Smooth muscle cell (in vitro differentiated cells): ENCODE measurements around the gene FERMT1. TPM values are rescaled to one million over a fixed set of nuclear protein-coding genes. Genes with fewer than 3 reads are reported as not detected.
"Not testable (repeated sequence)": the region's sequence is repeated elsewhere in the genome, so short reads cannot be mapped to it uniquely, and the experiment has no call there.

Experiments
- DNase-seq: peaks from one replicate; lab custom pipeline; 2025; ENCODE audit not compliant: unreplicated experiment; lab: John Stamatoyannopoulos, UW
- H2AFZ ChIP-seq: fragments of 200-600 bp; sonication (generic); 2 replicates; pipeline ENCODE4 v1.6.0; 2016; ENCODE audit warnings: antibody characterized with exemption, low read depth, mild to moderate bottlenecking
- H3F3A ChIP-seq: fragments of 200-600 bp; sonication (generic); 2 replicates; pipeline ENCODE4 v1.6.0; 2017; ENCODE audit warnings: antibody characterized with exemption, low read depth
- H3K27ac ChIP-seq: fragments of 200-600 bp; sonication (generic); 2 replicates; pipeline ENCODE4 v1.5.1; 2016; ENCODE audit warnings: low read depth, mild to moderate bottlenecking
- H3K27me3 ChIP-seq: fragments of 200-600 bp; sonication (generic); 2 replicates; pipeline ENCODE4 v1.6.1; 2016; ENCODE audit warnings: low read depth, mild to moderate bottlenecking
- H3K36me3 ChIP-seq: fragments of 200-600 bp; sonication (generic); 2 replicates; pipeline ENCODE4 v1.5.1; 2016; ENCODE audit warnings: low read depth
- H3K4me1 ChIP-seq: fragments of 200-600 bp; sonication (generic); 2 replicates; pipeline ENCODE4 v1.5.1; 2016; ENCODE audit warnings: low read depth
- H3K4me2 ChIP-seq: fragments of 200-600 bp; sonication (generic); 2 replicates; pipeline ENCODE4 v1.6.0; 2016; ENCODE audit warnings: mild to moderate bottlenecking
- H3K4me3 ChIP-seq: fragments of 200-600 bp; sonication (generic); 2 replicates; pipeline ENCODE4 v1.5.1; 2016; ENCODE audit warnings: mild to moderate bottlenecking
- H3K79me2 ChIP-seq: fragments of 200-600 bp; sonication (generic); 2 replicates; pipeline ENCODE4 v1.6.0; 2016; ENCODE audit warnings: low read depth, mild to moderate bottlenecking
- H3K9ac ChIP-seq: fragments of 200-600 bp; sonication (generic); 2 replicates; pipeline ENCODE4 v1.6.0; 2016; ENCODE audit warnings: low read depth
- H3K9me3 ChIP-seq: fragments of 200-600 bp; sonication (generic); replicated peaks from 2 replicates; pipeline ENCODE4 v1.5.1; 2016; ENCODE audit warnings: low read depth
- H4K20me1 ChIP-seq: fragments of 200-600 bp; sonication (generic); 2 replicates; pipeline ENCODE4 v1.6.0; 2016; ENCODE audit warnings: low read depth
- CTCF ChIP-seq: fragments of 200-600 bp; sonication (generic); IDR thresholded peaks from 2 replicates; pipeline ENCODE4 v1.5.1; 2017; ENCODE audit warnings: borderline replicate concordance, mild to moderate bottlenecking, antibody characterized with exemption; ENCODE audit not compliant: insufficient read depth, poor library complexity, severe bottlenecking
- WGBS: methylation state at CpG from one replicate; pipeline ENCODE4 v1.1.7; 2016; ENCODE audit warnings: low lambda C conversion rate; 5-methylcytosine and 5-hydroxymethylcytosine counted together
- polyA plus RNA-seq: library from polyadenylated mRNA; unstranded; fragments of >200 nt; fragmentation: Nextera tagmentation; extraction: Ambion mirVana; gene quantifications from 2 replicates; pipeline ENCODE4 v1.2.1, GENCODE V29; 2016
- total RNA-seq: library from RNA; depleted of rRNA; stranded (reverse); fragments of >200 nt; gene quantifications from 2 replicates; pipeline ENCODE4 v1.2.3, GENCODE V29; 2014

FERMT1 gene
- total and polyA plus RNA-seq, 2 experiments from 2014 or later: 0.79 to 13.8 TPM

- no peaks in the 10 kb centered on the region for H3K27me3 ChIP-seq
- no peak overlapping the region for H2AFZ ChIP-seq
- H3K27ac ChIP-seq: no peak overlapping the region
- no peak overlapping the region for H3K4me3 ChIP-seq
- H3K79me2 ChIP-seq: peaks cover 12% of the 10 kb centered on the region
- H3K9ac ChIP-seq: no peak overlapping the region
- H3K9me3 ChIP-seq: no peaks in the 10 kb centered on the region
- TF ChIP-seq CTCF: no peak
- WGBS: 95% methylated on average over 4 of the region's 4 CpGs
- H3K36me3 ChIP-seq: peaks cover 28% of the 10 kb centered on the region
- no peaks in the 10 kb centered on the region for H3K4me1 ChIP-seq
- H4K20me1 ChIP-seq: peaks cover 33% of the 10 kb centered on the region
- no peak for DNase-seq
- peaks cover 7% of the 10 kb centered on the region for H3F3A ChIP-seq
- H3K4me2 ChIP-seq: no peak overlapping the region
These were observed 86.6 kb downstream of the FERMT1 start for GRCh38 chr20:6036213-6036612.

DNA sequence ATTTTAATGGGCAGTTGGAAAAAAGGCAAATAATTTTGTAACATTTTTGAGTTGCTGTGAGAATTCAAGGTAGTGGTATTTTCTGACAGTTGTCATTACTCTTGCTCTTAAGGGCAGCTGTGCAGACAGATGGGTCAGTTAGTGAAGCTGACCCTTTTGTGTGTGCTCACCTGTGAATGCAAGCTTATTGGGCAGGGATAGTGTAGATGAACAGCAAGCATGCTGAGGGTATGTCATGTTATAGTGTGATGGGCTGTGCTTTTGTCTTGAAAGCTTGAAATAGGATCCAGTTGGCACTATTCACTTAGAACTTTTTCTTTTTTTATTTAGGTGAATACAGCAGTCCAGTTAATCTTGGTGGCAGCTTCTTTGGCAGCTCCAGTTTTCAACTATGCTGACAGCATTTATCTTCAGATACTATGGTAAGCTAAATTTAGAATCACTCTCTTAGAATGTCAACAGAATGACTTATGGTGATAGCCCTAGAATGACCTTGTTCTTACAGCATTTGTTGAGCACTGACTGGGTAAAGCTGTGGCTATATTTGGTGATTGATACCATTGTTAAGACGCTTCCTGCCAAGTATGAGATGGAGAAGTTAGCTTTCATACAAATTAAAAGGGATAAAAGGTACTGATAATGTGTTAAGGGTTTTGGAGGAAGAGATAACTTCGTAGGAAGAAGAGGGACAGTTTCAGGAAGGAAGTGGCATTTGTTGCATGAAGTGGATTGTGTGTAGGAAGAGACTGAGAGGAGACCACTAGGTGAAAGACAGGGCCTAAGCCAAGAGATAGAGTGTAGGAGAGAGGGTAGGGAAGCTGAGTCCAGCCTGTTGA is 88.5 kb downstream of the FERMT1 start:
- Histone ChIP-seq H3K27me3 (no peaks in the 10 kb centered on the region), H4K20me1 (peaks cover 48% of the 10 kb centered on the region), H3F3A (peaks cover 7% of the 10 kb centered on the region), H3K36me3 (peaks cover 21% of the 10 kb centered on the region), H3K9ac (no peak overlapping the region), H3K4me1 (no peaks in the 10 kb centered on the region), H3K27ac (no peak overlapping the region), H3K9me3 (no peaks in the 10 kb centered on the region), H3K79me2 (peaks cover 22% of the 10 kb centered on the region), H3K4me3 (no peak overlapping the region), H3K4me2 (no peak overlapping the region), H2AFZ (no peak overlapping the region)
- WGBS: 88% methylated on average over 2 of the region's 2 CpGs
- no peak for TF ChIP-seq CTCF
- DNase-seq: no peak

- 95% methylated on average over 8 of the region's 8 CpGs for WGBS
- not testable (repeated sequence) for H3K27ac ChIP-seq, H3K4me1 ChIP-seq, DNase-seq, H3F3A ChIP-seq, H3K4me3 ChIP-seq, H2AFZ ChIP-seq, H3K27me3 ChIP-seq, H3K9me3 ChIP-seq, H3K9ac ChIP-seq, H3K4me2 ChIP-seq
- Histone ChIP-seq H4K20me1 (peaks cover 61% of the 10 kb centered on the region), H3K79me2 (peaks cover 31% of the 10 kb centered on the region), H3K36me3 (peaks cover 21% of the 10 kb centered on the region)
These were observed 89.9 kb downstream of the FERMT1 start for GRCh38 chr20:6032907-6033306.

DNA sequence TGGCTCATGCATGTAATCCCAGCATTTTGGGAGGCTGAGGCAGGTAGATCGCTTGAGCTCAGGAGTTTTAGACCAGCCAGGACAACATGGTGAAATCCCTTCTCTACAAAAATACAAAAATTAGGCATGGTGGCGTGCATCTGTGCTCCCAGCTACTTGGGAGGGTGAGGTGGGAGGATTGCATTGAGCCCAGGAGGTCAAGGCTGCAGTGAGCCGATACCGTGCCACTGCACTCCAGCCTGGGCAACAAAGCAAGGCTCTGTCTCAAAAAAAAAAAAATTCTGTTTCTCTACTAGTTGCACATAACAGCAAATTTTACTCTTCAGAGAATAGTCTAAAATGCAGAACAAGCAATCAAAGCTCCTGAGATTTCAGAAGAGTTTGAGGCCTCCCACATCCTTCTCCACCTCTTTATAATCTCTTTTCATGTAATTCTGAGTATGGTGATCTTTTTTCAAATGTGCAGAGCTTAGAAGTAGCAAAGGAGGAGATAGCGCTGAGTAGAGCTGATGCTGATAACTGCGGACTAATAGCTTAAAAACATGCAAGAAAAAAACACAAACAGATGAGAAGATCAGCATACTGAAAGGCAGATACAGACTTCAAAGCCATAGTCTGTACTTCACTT is 92.3 kb downstream of the FERMT1 start:
- WGBS: 74% methylated on average over 6 of the region's 6 CpGs
- DNase-seq: no peak
- H4K20me1 ChIP-seq: peaks cover 69% of the 10 kb centered on the region
- H3K9ac ChIP-seq: no peak overlapping the region
- no peaks in the 10 kb centered on the region for H3K27me3 ChIP-seq
- TF ChIP-seq CTCF: no peak
- no peaks in the 10 kb centered on the region for H3K4me1 ChIP-seq
- peaks cover 53% of the 10 kb centered on the region for H3K79me2 ChIP-seq
- H3K4me3 ChIP-seq: no peak overlapping the region
- H3K27ac ChIP-seq: no peak overlapping the region
- no peak overlapping the region for H3K4me2 ChIP-seq
- no peaks in the 10 kb centered on the region for H3K9me3 ChIP-seq
- H3F3A ChIP-seq: no peaks in the 10 kb centered on the region
- H2AFZ ChIP-seq: no peak overlapping the region
- H3K36me3 ChIP-seq: peaks cover 12% of the 10 kb centered on the region
